CD14-positive monocyte (primary cell): ENCODE data around the gene ASIC2. TPM values are rescaled to one million over a fixed set of nuclear protein-coding genes. Genes with fewer than 3 reads are reported as not detected.

Experiments
- DNase-seq, 3 donors: peaks; one replicate each; pipeline ENCODE4 v3.0.0-alpha.2; 2011 to 2022
- H2AFZ ChIP-seq: 2 replicates; pipeline ENCODE4 v1.6.0; 2012; ENCODE audit warnings: mild to moderate bottlenecking, low read depth, low read length, inconsistent platforms; ENCODE audit not compliant: insufficient read depth, poor library complexity, severe bottlenecking
- H3K27ac ChIP-seq, 2 donors: 1 replicate in 1 of 2; 2 replicates in 1 of 2; pipeline ENCODE4 v1.5.1; 2012 to 2013; ENCODE audit warnings: low read length in 2 of 2, control low read depth in 1 of 2, inconsistent platforms in 1 of 2, low read depth in 1 of 2, mild to moderate bottlenecking in 1 of 2
- H3K27me3 ChIP-seq, 2 donors: one replicate each; pipeline versions ENCODE4 v1.6.0 to v1.6.1; 2011 to 2013; ENCODE audit warnings: low read length in 2 of 2; ENCODE audit not compliant: control insufficient read depth in 2 of 2, insufficient read depth in 2 of 2
- H3K36me3 ChIP-seq, 2 donors: replicated peaks in 1 of 2; 1 replicate in 1 of 2; 2 replicates in 1 of 2; pipeline versions ENCODE4 v1.5.1 to v1.6.1; 2012 to 2013; ENCODE audit warnings: low read length in 2 of 2, control low read depth in 1 of 2, inconsistent platforms in 1 of 2, mild to moderate bottlenecking in 1 of 2; ENCODE audit not compliant: insufficient read depth in 2 of 2, control insufficient read depth in 1 of 2
- H3K4me1 ChIP-seq, 2 donors: 1 replicate in 1 of 2; 2 replicates in 1 of 2; pipeline versions ENCODE4 v1.5.1 to v1.6.1; 2012 to 2013; ENCODE audit warnings: low read length in 2 of 2, control low read depth in 1 of 2, inconsistent platforms in 1 of 2, mild to moderate bottlenecking in 1 of 2, moderate library complexity in 1 of 2; ENCODE audit not compliant: insufficient read depth in 2 of 2, control insufficient read depth in 1 of 2
- H3K4me2 ChIP-seq: replicated peaks from 2 replicates; pipeline ENCODE3; 2012; ENCODE audit warnings: low read length, moderate library complexity, mild to moderate bottlenecking; ENCODE audit not compliant: poor library complexity, severe bottlenecking; ENCODE audit errors: extremely low read depth
- H3K4me3 ChIP-seq, 3 experiments: fragments of 200-600 bp in 1 of 3; sonication (generic) in 1 of 3; replicated peaks in 1 of 3; 1 replicate in 2 of 3; 2 replicates in 1 of 3; pipeline ENCODE4 v1.5.1; 2011 to 2013; ENCODE audit warnings: low read length in 3 of 3, mild to moderate bottlenecking in 3 of 3, control low read depth in 2 of 3, low read depth in 2 of 3, inconsistent platforms in 1 of 3, moderate library complexity in 1 of 3
- H3K79me2 ChIP-seq: 2 replicates; pipeline ENCODE4 v1.6.0; 2012; ENCODE audit warnings: mild to moderate bottlenecking, control low read depth, inconsistent platforms, low read length, moderate library complexity; ENCODE audit not compliant: insufficient read depth
- H3K9ac ChIP-seq: 2 replicates; pipeline ENCODE4 v1.6.0; 2017; ENCODE audit warnings: low read length, mild to moderate bottlenecking; ENCODE audit not compliant: insufficient read depth, poor library complexity, severe bottlenecking
- H3K9me3 ChIP-seq, 2 donors: replicated peaks in 1 of 2; 1 replicate in 1 of 2; 2 replicates in 1 of 2; pipeline versions ENCODE4 v1.5.1 to v1.6.1; 2012 to 2013; ENCODE audit warnings: low read length in 2 of 2, control low read depth in 1 of 2; ENCODE audit not compliant: control insufficient read depth in 1 of 2, insufficient read depth in 1 of 2
- H4K20me1 ChIP-seq: 2 replicates; pipeline ENCODE4 v1.6.0; 2012; ENCODE audit warnings: mild to moderate bottlenecking, low read length, control low read depth, moderate library complexity; ENCODE audit not compliant: insufficient read depth
- H3K27ac Mint-ChIP-seq, 7 donors: one replicate each; pipeline ENCODE4 v1.8.0; 2020; ENCODE audit warnings: mild to moderate bottlenecking in 7 of 7, mixed read lengths in 7 of 7, moderate library complexity in 6 of 7, inconsistent platforms in 2 of 7
- H3K27me3 Mint-ChIP-seq, 3 donors: one replicate each; pipeline ENCODE4 v1.8.0; 2021 to 2022; ENCODE audit warnings: low read depth in 3 of 3, mild to moderate bottlenecking in 3 of 3, mixed read lengths in 3 of 3, moderate library complexity in 3 of 3, inconsistent platforms in 1 of 3
- H3K36me3 Mint-ChIP-seq, 2 donors: one replicate each; pipeline ENCODE4 v1.8.0; 2020; ENCODE audit warnings: mixed read lengths in 2 of 2, inconsistent platforms in 1 of 2, mild to moderate bottlenecking in 1 of 2
- H3K4me1 Mint-ChIP-seq: one replicate; pipeline ENCODE4 v1.8.0; 2020; ENCODE audit warnings: mild to moderate bottlenecking, mixed read lengths
- H3K4me3 Mint-ChIP-seq, 2 donors: one replicate each; pipeline ENCODE4 v1.8.0; 2020; ENCODE audit warnings: mild to moderate bottlenecking in 2 of 2, mixed read lengths in 2 of 2, moderate library complexity in 1 of 2
- H3K9me3 Mint-ChIP-seq, 7 donors: one replicate each; pipeline ENCODE4 v1.8.0; 2020 to 2022; ENCODE audit warnings: mixed read lengths in 7 of 7, mild to moderate bottlenecking in 6 of 7, moderate library complexity in 6 of 7, inconsistent platforms in 2 of 7
- WGBS: methylation state at CpG from one replicate; pipeline ENCODE4 v1.1.5; 2013; ENCODE audit warnings: missing lambda C conversion rate; ENCODE audit not compliant: insufficient coverage; 5-methylcytosine and 5-hydroxymethylcytosine counted together
- intact Hi-C, 2 donors: fragments of 100-400 bp; cut with micrococcal nuclease; formaldehyde crosslinking; loops; one replicate each; pipeline versions ENCODE4 v1.15.0 to v1.15.1; 2023
- polyA plus RNA-seq, 3 donors: library from polyadenylated mRNA; depleted of rRNA in 1 of 3; unstranded in 2 of 3; stranded (reverse) in 1 of 3; fragments of 300-500 nt in 2 of 3; fragments of >200 nt in 1 of 3; fragmentation: Illumina TruSeq in 2 of 3; gene quantifications; 1 replicate in 2 of 3; 2 replicates in 1 of 3; pipeline ENCODE4 v1.2.3, GENCODE V29; 2012 to 2021
- TF ChIP-seq, protein P1 (sequence below): fragments of 200-600 bp; IDR thresholded peaks from one replicate; pipeline ENCODE4 v1.8.0; 2022; ENCODE audit warnings: antibody characterized with exemption, mild to moderate bottlenecking

ASIC2 gene
- polyA plus RNA-seq, 3 donors, result not detected

DNA sequence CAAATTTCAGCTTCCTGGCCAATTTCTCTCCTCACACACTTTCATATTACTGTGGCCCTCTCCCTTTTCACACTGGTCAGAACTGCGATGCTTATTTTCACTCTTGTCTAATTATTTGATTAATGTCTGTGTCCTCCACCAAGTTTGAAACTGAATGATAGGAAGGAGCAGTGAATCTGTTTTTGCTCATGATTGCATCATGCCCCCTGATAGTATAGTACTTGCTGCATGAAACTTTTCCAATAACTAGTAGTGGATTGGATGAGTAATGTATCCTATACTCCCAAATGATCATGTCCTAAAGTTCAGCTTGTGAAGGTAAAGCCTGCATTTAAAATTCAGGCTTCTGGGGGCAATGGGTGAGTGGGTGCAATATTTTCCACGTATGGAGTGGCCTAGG lies 121.2 kb downstream of the ASIC2 start:
- Histone ChIP-seq H4K20me1 (no peaks in the 10 kb centered on the region), H3K4me1 (no peaks in the 10 kb centered on the region), H3K9me3 (no peaks in the 10 kb centered on the region), H3K9ac (no peak overlapping the region), H3K4me2 (no peak overlapping the region), H3K27me3 (no peaks in the 10 kb centered on the region), H3K27ac (no peak overlapping the region), H3K4me3 (no peak overlapping the region), H2AFZ (no peak overlapping the region), H3K36me3 (no peaks in the 10 kb centered on the region), H3K79me2 (no peaks in the 10 kb centered on the region)
- peaks cover 1 to 8% (median 3%) of the 10 kb centered on the region in 7 donors for H3K9me3 Mint-ChIP-seq
- H3K27ac Mint-ChIP-seq, result peak overlapping the region in 1 of 7 donors; percentile 1
- H3K27me3 Mint-ChIP-seq, result peaks cover 0 to 5% (median 5%) of the 10 kb centered on the region in 3 donors
- TF ChIP-seq, protein P1, sequence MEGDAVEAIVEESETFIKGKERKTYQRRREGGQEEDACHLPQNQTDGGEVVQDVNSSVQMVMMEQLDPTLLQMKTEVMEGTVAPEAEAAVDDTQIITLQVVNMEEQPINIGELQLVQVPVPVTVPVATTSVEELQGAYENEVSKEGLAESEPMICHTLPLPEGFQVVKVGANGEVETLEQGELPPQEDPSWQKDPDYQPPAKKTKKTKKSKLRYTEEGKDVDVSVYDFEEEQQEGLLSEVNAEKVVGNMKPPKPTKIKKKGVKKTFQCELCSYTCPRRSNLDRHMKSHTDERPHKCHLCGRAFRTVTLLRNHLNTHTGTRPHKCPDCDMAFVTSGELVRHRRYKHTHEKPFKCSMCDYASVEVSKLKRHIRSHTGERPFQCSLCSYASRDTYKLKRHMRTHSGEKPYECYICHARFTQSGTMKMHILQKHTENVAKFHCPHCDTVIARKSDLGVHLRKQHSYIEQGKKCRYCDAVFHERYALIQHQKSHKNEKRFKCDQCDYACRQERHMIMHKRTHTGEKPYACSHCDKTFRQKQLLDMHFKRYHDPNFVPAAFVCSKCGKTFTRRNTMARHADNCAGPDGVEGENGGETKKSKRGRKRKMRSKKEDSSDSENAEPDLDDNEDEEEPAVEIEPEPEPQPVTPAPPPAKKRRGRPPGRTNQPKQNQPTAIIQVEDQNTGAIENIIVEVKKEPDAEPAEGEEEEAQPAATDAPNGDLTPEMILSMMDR, result no peak
- no CpG with 5 or more reads among the region's 2 CpGs for WGBS
- no peak for DNase-seq
- no peaks in the 10 kb centered on the region for H3K4me1 Mint-ChIP-seq
- intact Hi-C loops, result no loop called here
- no peaks in the 10 kb centered on the region for H3K36me3 Mint-ChIP-seq
- no peak overlapping the region for H3K4me3 Mint-ChIP-seq

- 80% methylated on average over 1 of the region's 6 CpGs for WGBS
Measured at GRCh38 chr17:33169580-33170285, 123.4 kb downstream of the ASIC2 start.

More at GRCh38 chr17:33169580-33170285, 123.4 kb downstream of the ASIC2 start:
- no peak overlapping the region for H3K4me3 ChIP-seq
- H3K36me3 ChIP-seq, result no peaks in the 10 kb centered on the region
- intact Hi-C loops, result no loop called here
- peaks cover 0 to 4% (median 4%) of the 10 kb centered on the region in 3 donors for H3K27me3 Mint-ChIP-seq
- no peaks in the 10 kb centered on the region for H3K79me2 ChIP-seq
- H4K20me1 ChIP-seq, result no peaks in the 10 kb centered on the region
- H3K36me3 Mint-ChIP-seq, result no peaks in the 10 kb centered on the region
- no peak overlapping the region for H2AFZ ChIP-seq
- H3K27me3 ChIP-seq, result no peaks in the 10 kb centered on the region
- no peak overlapping the region for H3K9ac ChIP-seq
- H3K4me2 ChIP-seq, result no peak overlapping the region
- no peak overlapping the region for H3K4me3 Mint-ChIP-seq
- H3K9me3 Mint-ChIP-seq, result peaks cover 1 to 8% (median 3%) of the 10 kb centered on the region in 7 donors
- H3K27ac ChIP-seq, result no peak overlapping the region
- TF ChIP-seq, protein P1, result no peak
- no peaks in the 10 kb centered on the region for H3K4me1 Mint-ChIP-seq
- no peak for DNase-seq
- no peak overlapping the region for H3K27ac Mint-ChIP-seq
- H3K4me1 ChIP-seq, result no peaks in the 10 kb centered on the region
- no peaks in the 10 kb centered on the region for H3K9me3 ChIP-seq
